H9 (cell line): Measurements from ENCODE around the gene SH3BP5L. TPM values are rescaled to one million over a fixed set of nuclear protein-coding genes. Genes with fewer than 3 reads are reported as not detected.

ENCODE experiments used
- DNase-seq: peaks from one replicate; pipeline ENCODE4 v3.0.0-alpha.2; 2017
- H2AFZ ChIP-seq: one replicate; pipeline ENCODE4 v1.6.1; 2013; ENCODE audit warnings: mild to moderate bottlenecking, low read length, control low read depth, moderate library complexity
- H2AK5ac ChIP-seq: 2 replicates; pipeline ENCODE4 v1.6.1; 2013; ENCODE audit warnings: low read length, control low read depth, mixed read lengths; ENCODE audit not compliant: insufficient read length
- H2BK120ac ChIP-seq: one replicate; pipeline ENCODE4 v1.6.1; 2013; ENCODE audit warnings: low read depth, mild to moderate bottlenecking, low read length, control low read depth, inconsistent platforms; ENCODE audit not compliant: poor library complexity, severe bottlenecking
- H2BK12ac ChIP-seq: 2 replicates; pipeline ENCODE4 v1.6.1; 2013; ENCODE audit warnings: low read length, control low read depth, mixed read lengths, low read depth; ENCODE audit not compliant: insufficient read length
- H2BK15ac ChIP-seq: 2 replicates; pipeline ENCODE4 v1.6.1; 2013; ENCODE audit warnings: low read depth, low read length, control low read depth
- H2BK20ac ChIP-seq: one replicate; pipeline ENCODE4 v1.6.1; 2013; ENCODE audit warnings: low read depth, mild to moderate bottlenecking, low read length, control low read depth, inconsistent platforms; ENCODE audit not compliant: poor library complexity, severe bottlenecking
- H2BK5ac ChIP-seq: 2 replicates; pipeline ENCODE4 v1.6.1; 2013; ENCODE audit warnings: low read length, control low read depth, mixed read lengths; ENCODE audit not compliant: insufficient read length
- H3K14ac ChIP-seq: 2 replicates; pipeline ENCODE4 v1.6.1; 2013; ENCODE audit warnings: low read length, control low read depth; ENCODE audit not compliant: insufficient read depth
- H3K18ac ChIP-seq: 2 replicates; pipeline ENCODE4 v1.6.1; 2013; ENCODE audit warnings: low read depth, mild to moderate bottlenecking, mixed read lengths, low read length, control low read depth; ENCODE audit not compliant: insufficient read length
- H3K23ac ChIP-seq: 2 replicates; pipeline ENCODE4 v1.6.1; 2013; ENCODE audit warnings: low read length, control low read depth, mixed read lengths, low read depth; ENCODE audit not compliant: insufficient read length
- H3K23me2 ChIP-seq: 2 replicates; pipeline ENCODE4 v1.6.1; 2013; ENCODE audit warnings: low read depth, mild to moderate bottlenecking, mixed read lengths, low read length, control low read depth; ENCODE audit not compliant: insufficient read length, poor library complexity, severe bottlenecking
- H3K27ac ChIP-seq: 2 replicates; pipeline ENCODE4 v1.5.1; 2013; ENCODE audit warnings: low read length, control low read depth, mixed read lengths, low read depth; ENCODE audit not compliant: insufficient read length
- H3K27me3 ChIP-seq: 2 replicates; pipeline ENCODE4 v1.6.1; 2013; ENCODE audit warnings: low read length, control low read depth, inconsistent platforms; ENCODE audit not compliant: insufficient read depth
- H3K4ac ChIP-seq: 2 replicates; pipeline ENCODE4 v1.6.1; 2013; ENCODE audit warnings: low read depth, mild to moderate bottlenecking, control low read depth, inconsistent platforms, low read length, moderate library complexity
- H3K4me1 ChIP-seq: 2 replicates; pipeline ENCODE4 v1.6.1; 2013; ENCODE audit warnings: low read length, control low read depth, inconsistent platforms; ENCODE audit not compliant: insufficient read depth
- H3K4me2 ChIP-seq: 2 replicates; pipeline ENCODE4 v1.6.1; 2013; ENCODE audit warnings: low read length, control low read depth, mixed read lengths; ENCODE audit not compliant: insufficient read length, insufficient read depth
- H3K56ac ChIP-seq: 2 replicates; pipeline ENCODE4 v1.6.1; 2013; ENCODE audit warnings: low read depth, mild to moderate bottlenecking, mixed read lengths, low read length, control low read depth; ENCODE audit not compliant: insufficient read length
- H3K79me1 ChIP-seq: 2 replicates; pipeline ENCODE4 v1.6.1; 2013; ENCODE audit warnings: low read depth, mild to moderate bottlenecking, moderate library complexity, low read length, control low read depth, inconsistent platforms; ENCODE audit not compliant: insufficient read depth, poor library complexity, severe bottlenecking
- H3K79me2 ChIP-seq: 2 replicates; pipeline ENCODE4 v1.6.1; 2013; ENCODE audit warnings: low read length, control low read depth, inconsistent platforms; ENCODE audit not compliant: insufficient read depth
- H3K9ac ChIP-seq: 2 replicates; pipeline ENCODE4 v1.6.1; 2013; ENCODE audit warnings: low read length, control low read depth, mixed read lengths; ENCODE audit not compliant: insufficient read length; ENCODE audit errors: extremely low read depth
- H3K9me3 ChIP-seq: one replicate; pipeline ENCODE4 v1.6.1; 2013; ENCODE audit warnings: low read depth, low read length, inconsistent platforms; ENCODE audit not compliant: control insufficient read depth
- H3T11ph ChIP-seq: one replicate; pipeline ENCODE4 v1.6.1; 2013; ENCODE audit warnings: mild to moderate bottlenecking, low read length, control low read depth, inconsistent platforms
- H4K20me1 ChIP-seq: one replicate; pipeline ENCODE4 v1.6.1; 2013; ENCODE audit not compliant: control insufficient read depth, insufficient read length, insufficient read depth
- H4K5ac ChIP-seq: 2 replicates; pipeline ENCODE4 v1.6.1; 2013; ENCODE audit warnings: low read depth, mild to moderate bottlenecking, mixed read lengths, low read length, control low read depth; ENCODE audit not compliant: insufficient read length
- H4K8ac ChIP-seq: replicated peaks from 2 replicates; pipeline ENCODE4 v1.6.1; 2013; ENCODE audit warnings: low read length, control low read depth, mixed read lengths, low read depth; ENCODE audit not compliant: insufficient read length
- H4K91ac ChIP-seq: 2 replicates; pipeline ENCODE4 v1.6.1; 2013; ENCODE audit warnings: low read depth, mild to moderate bottlenecking, moderate library complexity, mixed read lengths, low read length, control low read depth; ENCODE audit not compliant: insufficient read length
- H3K27ac Mint-ChIP-seq, 3 experiments: 2 replicates in 2 of 3; 3 replicates in 1 of 3; pipeline ENCODE4 v1.8.0; 2020 to 2021; ENCODE audit warnings: mixed read lengths in 3 of 3, mild to moderate bottlenecking in 1 of 3, moderate library complexity in 1 of 3
- H3K27me3 Mint-ChIP-seq: 2 replicates; pipeline ENCODE4 v1.8.0; 2021; ENCODE audit warnings: low read depth, mild to moderate bottlenecking, moderate library complexity, mixed read lengths
- H3K36me3 Mint-ChIP-seq, 3 experiments: 2 replicates in 2 of 3; 3 replicates in 1 of 3; pipeline ENCODE4 v1.8.0; 2020 to 2021; ENCODE audit warnings: low read depth in 3 of 3, mixed read lengths in 3 of 3; ENCODE audit not compliant: insufficient read depth in 1 of 3
- H3K4me1 Mint-ChIP-seq, 2 experiments: 2 replicates each; pipeline ENCODE4 v1.8.0; 2020; ENCODE audit warnings: mixed read lengths in 2 of 2
- H3K4me3 Mint-ChIP-seq, 2 experiments: 2 replicates in 1 of 2; 3 replicates in 1 of 2; pipeline ENCODE4 v1.8.0; 2020 to 2021; ENCODE audit warnings: mild to moderate bottlenecking in 2 of 2, mixed read lengths in 2 of 2, moderate library complexity in 1 of 2
- H3K9me3 Mint-ChIP-seq, 2 experiments: 2 replicates in 1 of 2; 3 replicates in 1 of 2; pipeline ENCODE4 v1.8.0; 2020; ENCODE audit warnings: mild to moderate bottlenecking in 2 of 2, mixed read lengths in 2 of 2, moderate library complexity in 1 of 2
- CTCF ChIP-seq: fragments of 200-600 bp; sonication (generic); conservative IDR thresholded peaks from 3 replicates; pipeline ENCODE4 v1.8.0; 2021; ENCODE audit warnings: antibody characterized with exemption, mild to moderate bottlenecking
- WGBS: extraction: QIAGEN DNeasy Blood & Tissue Kit; methylation state at CpG from one replicate; pipeline ENCODE4 v1.1.7; 2013; ENCODE audit warnings: missing lambda C conversion rate, low lambda C conversion rate, mixed read lengths; ENCODE audit not compliant: insufficient read length; ENCODE audit errors: extremely low coverage; 5-methylcytosine and 5-hydroxymethylcytosine counted together
- total RNA-seq: library from RNA; stranded (reverse); gene quantifications from 2 replicates; pipeline ENCODE4 v1.2.1, GENCODE V29; 2021

SH3BP5L gene
- total RNA-seq, 1 experiment from 2014 or later, result 27.6 TPM

DNA sequence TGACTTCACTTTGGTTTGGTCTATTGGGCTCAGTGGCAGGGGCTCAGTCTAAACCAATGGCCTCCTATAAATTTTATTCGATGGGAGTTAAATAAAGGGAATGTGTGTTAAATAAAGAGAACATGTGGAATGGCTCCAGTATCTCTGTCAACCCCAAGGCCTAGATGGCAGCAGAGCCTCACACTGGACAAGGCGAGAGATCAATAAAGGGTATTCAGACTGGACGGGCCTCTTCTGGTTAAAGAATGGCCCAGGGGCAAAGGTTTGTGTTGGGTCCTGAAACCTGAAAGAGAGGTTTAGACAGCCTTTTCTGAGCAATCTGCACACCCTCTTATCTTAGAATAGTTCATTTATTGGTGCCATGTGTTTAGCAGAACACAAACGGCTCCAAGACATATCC, 34.7 kb downstream of the SH3BP5L start:
- Histone ChIP-seq H3K4me2 (no peak overlapping the region), H2AK5ac (no peak overlapping the region), H3K4me1 (no peaks in the 10 kb centered on the region), H3K9me3 (peaks cover 79% of the 10 kb centered on the region), H3K9ac (no peak overlapping the region), H4K20me1 (no peaks in the 10 kb centered on the region), H3K23ac (no peak overlapping the region), H4K8ac (no peak overlapping the region), H2BK120ac (no peak overlapping the region), H3K23me2 (no peaks in the 10 kb centered on the region), H3K27ac (no peak overlapping the region), H2AFZ (no peak overlapping the region), H2BK15ac (no peak overlapping the region), H3T11ph (no peak overlapping the region), H3K79me2 (no peaks in the 10 kb centered on the region), H3K79me1 (no peaks in the 10 kb centered on the region), H4K5ac (no peak overlapping the region), H2BK5ac (no peak overlapping the region), H2BK12ac (no peak overlapping the region), H4K91ac (no peak overlapping the region), H3K18ac (no peak overlapping the region), H3K14ac (no peak overlapping the region), H3K27me3 (no peaks in the 10 kb centered on the region), H3K56ac (no peak overlapping the region), H2BK20ac (no peak overlapping the region), H3K4ac (no peak overlapping the region)
- no peak for TF ChIP-seq CTCF
- H3K27me3 Mint-ChIP-seq, result peaks cover 2% of the 10 kb centered on the region
- no peaks in the 10 kb centered on the region for H3K4me1 Mint-ChIP-seq
- no peak for DNase-seq
- H3K4me3 Mint-ChIP-seq, result no peak overlapping the region
- peaks cover 81 to 92% of the 10 kb centered on the region in 2 experiments for H3K9me3 Mint-ChIP-seq
- WGBS, result no CpG with 5 or more reads among the region's 4 CpGs
- peaks cover 4 to 19% (median 5%) of the 10 kb centered on the region in 3 experiments; a peak in 6 of 7 replicates for H3K36me3 Mint-ChIP-seq
- no peak overlapping the region for H3K27ac Mint-ChIP-seq
